Stimulated activated CD4-positive, alpha-beta T cell treated with anti-CD3 and anti-CD28 coated beads, Interleukin-4, amount 100 ng/mL, for 48 hours (primary cell): ENCODE measurements around the gene CACNA2D3.
"Not testable (repeated sequence)": the region's sequence is repeated elsewhere in the genome, so short reads cannot be mapped to it uniquely, and the experiment has no call there.

ENCODE experiments used
- DNase-seq, 2 donors: peaks; one replicate each; pipeline ENCODE4 v3.0.0-alpha.2; 2020; ENCODE audit warnings: low read depth in 2 of 2

Gene CACNA2D3

GRCh38 chr3:54464554-54464953 is 342.2 kb downstream of the CACNA2D3 start:
- DNase-seq: not testable (repeated sequence)

GRCh38 chr3:54476891-54477290 is 354.5 kb downstream of the CACNA2D3 start:
- no peak for DNase-seq

- DNase-seq: no peak
Measured at GRCh38 chr3:54481606-54482365, 359.4 kb downstream of the CACNA2D3 start.

DNA sequence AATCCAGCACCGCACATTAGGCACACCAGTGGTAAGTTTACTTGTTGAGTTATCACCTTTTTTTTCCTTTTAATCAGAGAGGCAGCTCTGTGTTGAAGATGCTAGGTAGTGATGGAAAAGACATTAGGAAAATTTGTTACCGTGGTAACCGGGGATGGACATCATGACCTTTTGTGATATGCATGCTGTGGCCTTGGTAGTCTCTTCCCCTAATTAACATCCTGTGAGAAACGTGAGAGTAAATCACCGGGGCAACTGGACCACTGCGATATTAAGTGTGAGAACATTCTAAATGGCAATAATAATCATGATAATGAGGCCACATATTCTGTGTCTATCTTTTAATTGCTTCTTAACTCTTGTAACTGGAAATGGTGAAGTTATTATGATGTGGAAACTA is 362.0 kb downstream of the CACNA2D3 start:
- DNase-seq: no peak

- DNase-seq: no peak
Measured at GRCh38 chr3:54486317-54486716, 364.0 kb downstream of the CACNA2D3 start.

DNA sequence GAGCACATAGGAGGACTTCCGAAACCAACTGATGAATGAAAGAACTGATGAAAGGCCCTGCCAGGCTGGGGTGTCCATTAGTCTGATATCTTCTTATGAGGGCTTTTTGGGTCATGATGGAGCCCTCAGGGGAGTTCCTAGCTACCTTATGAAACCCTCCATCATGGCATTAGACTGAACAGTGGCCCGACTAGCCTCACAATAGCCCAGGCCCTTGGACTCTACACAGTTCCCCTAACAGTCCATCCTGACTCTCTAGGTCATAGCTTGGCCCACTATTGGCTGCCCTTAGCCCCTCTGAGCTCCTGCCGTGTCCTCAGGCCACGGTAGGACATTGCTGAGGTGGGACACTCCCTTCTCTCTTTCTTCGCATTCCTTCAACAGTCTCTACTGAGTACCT is 365.9 kb downstream of the CACNA2D3 start:
- no peak for DNase-seq

- no peak for DNase-seq
Measured at GRCh38 chr3:54494209-54494608, 371.9 kb downstream of the CACNA2D3 start.

GRCh38 chr3:54506603-54507002 is 384.3 kb downstream of the CACNA2D3 start:
- no peak for DNase-seq

- no peak for DNase-seq
Measured at GRCh38 chr3:54507876-54508460, 385.6 kb downstream of the CACNA2D3 start.

GRCh38 chr3:54510506-54510905 is 388.2 kb downstream of the CACNA2D3 start:
- no peak for DNase-seq

- DNase-seq: no peak
Measured at GRCh38 chr3:54511766-54512365, 389.5 kb downstream of the CACNA2D3 start.

DNA sequence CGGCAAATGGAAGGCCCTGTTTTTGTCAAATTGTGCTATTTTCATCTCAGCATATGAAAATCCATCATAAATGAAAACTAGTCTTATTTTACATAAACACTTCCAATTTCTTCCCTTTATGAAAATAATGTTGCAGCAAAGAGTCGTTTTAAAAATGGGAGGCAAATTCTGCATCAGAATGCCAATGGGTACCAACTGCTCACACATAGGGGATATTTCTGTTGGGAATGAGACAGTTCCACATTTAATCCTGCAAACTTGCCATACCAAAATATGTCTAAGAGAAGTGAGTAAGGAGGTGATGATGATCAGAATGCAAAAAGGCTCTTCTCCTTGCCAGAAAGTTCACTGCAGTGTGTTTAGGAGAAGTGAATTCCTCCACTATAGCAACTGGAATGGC is 391.7 kb downstream of the CACNA2D3 start:
- DNase-seq: no peak

DNA sequence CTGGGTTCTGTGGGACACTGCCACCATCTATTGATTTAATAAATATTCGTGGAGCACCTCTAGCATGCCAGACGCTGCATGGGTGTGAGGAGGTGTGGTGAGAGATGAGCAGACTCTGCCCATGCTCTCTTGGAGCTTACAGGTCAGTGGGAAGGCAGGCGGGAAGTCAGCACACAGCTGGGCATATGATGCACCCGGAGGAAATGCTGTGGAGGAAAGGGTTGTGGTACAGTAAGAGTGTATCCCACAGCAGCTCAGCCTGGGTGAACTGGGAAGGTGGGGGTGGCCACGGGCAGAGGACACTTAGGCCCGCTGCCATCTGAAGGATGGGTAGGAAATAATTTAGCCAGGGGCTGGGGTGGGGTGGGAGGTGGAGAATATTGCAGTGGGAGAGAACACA is 392.1 kb downstream of the CACNA2D3 start:
- no peak for DNase-seq

GRCh38 chr3:54515441-54516213 is 393.3 kb downstream of the CACNA2D3 start:
- DNase-seq: no peak

DNA sequence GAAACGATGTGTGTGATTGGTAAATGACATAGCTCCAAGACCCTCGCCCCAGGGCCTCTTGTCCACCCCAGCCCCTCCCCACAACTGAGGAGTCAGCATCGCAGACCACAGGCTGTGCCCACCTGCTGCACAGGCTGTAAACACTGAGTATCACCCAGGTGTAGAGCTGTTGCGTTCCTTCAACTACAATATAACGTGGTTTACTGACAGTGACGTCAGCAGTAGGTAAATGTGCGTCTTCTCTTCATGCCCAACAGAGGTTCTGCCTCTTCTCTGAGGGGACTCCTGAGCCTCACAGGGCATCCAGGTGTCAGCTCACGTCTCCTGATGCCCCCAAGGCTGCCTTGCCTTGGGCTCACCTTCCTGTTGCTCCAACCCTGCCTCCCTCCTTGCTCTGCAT is 395.1 kb downstream of the CACNA2D3 start:
- DNase-seq: no peak

DNA sequence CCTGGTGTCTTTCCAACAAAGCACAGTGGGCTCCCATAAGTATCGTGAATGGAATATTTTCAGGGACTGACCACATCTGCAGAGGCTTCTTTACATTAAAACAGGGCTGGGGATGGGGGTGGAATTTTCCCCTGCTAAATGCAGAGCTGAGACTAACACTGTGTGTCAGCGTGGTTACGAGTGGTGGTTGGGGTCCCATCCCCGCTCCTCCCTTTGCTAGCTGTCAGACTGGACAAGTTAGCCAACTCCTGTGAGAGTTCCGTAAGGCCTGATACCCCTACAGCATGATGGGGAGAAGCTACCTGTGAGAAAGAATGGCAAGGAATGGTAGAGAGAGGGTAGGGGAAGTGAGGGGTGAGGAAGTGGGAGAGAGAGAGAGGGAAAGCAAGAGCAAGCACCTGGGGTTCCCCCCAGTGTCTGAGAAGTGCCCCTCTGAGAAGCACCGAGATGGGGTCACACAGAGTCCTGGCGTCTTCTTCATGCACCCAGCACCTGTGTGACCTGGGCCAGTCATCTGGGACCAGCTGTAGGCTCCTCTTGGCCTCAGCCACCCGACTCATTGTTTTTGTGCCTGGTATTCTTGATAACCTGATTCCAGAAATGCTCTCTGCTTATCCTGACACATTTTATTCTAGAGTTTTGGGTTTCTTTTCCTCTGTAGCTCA is 395.8 kb downstream of the CACNA2D3 start:
- no peak for DNase-seq

DNA sequence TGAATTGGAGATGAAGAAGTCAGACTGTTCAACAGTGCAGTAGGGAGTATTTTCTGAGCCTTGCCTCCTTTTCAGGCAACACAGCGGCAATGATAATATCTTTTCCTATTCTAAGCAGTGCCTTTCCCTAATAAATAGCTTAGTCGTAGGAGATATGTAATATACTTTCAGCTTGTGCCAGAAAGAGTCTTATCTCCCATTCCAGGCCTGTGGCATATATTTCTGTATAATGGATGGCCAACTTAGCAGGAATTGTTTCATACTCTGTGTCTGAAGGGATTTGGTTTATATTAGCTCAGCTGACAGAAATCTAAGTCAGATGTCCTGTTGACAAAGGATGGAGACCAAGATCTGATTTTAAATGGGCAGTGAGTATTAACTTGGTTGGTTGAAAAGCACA is 397.1 kb downstream of the CACNA2D3 start:
- DNase-seq: no peak

- no peak for DNase-seq
Measured at GRCh38 chr3:54520060-54520459, 397.7 kb downstream of the CACNA2D3 start.

DNA sequence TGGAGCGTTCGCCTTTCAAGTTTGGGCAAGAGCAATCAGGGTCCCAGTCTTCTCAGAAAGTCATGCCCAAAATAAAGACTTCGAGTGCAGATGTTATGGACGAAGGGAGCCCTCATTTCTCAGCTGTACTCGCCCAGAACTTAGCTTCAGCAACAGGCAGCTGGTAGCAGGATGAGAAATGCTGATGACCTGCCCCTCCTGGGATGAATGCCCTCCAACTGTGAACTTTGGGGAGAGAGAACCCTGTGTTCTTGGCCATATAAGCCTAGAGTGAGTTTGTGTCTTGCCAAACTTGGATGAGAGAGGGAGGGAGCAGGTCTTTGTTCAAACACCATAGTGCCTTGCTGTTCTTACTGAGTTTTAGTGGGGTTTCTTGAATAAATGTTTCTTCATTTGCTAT is 405.2 kb downstream of the CACNA2D3 start:
- DNase-seq: no peak

- DNase-seq: no peak
Measured at GRCh38 chr3:54527953-54528352, 405.6 kb downstream of the CACNA2D3 start.

- no peak for DNase-seq
Measured at GRCh38 chr3:54528668-54529067, 406.3 kb downstream of the CACNA2D3 start.

DNA sequence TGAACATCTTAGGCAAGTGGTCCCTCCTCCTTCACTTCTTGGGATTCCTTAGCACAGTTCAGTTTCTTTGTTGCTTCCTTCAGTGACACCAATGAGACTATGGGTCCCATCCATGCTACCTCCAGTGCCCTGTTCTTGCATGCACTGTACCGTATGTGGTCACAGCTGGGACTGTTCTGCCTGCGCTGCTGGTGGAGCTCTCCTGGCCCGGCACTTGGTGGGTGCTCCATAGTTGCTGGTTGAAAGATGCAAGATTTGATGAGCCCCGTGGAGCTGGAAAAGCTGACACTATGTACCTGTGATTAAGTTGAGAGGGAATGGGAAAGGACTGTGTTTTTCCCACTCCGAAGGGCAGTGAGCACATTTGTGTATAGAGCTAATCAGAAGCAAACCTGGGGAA is 407.7 kb downstream of the CACNA2D3 start:
- no peak for DNase-seq
